HL-60 (cell line): ENCODE measurements around the gene EPB42.

Experiments used
- DNase-seq, 2 experiments: peaks; one replicate each; pipeline ENCODE4 v3.0.0-alpha.2; 2010 to 2020; ENCODE audit warnings: low read depth in 1 of 2, low spot score in 1 of 2
- H3K27ac ChIP-seq: fragments of 250-450 bp; sonication (Bioruptor Pico); replicated peaks from 2 replicates; pipeline ENCODE4 v1.5.1; 2020; ENCODE audit warnings: mild to moderate bottlenecking, moderate library complexity
- H3K27me3 ChIP-seq: fragments of 250-450 bp; sonication (Bioruptor Pico); 2 replicates; pipeline ENCODE4 v1.5.1; 2021; ENCODE audit warnings: mild to moderate bottlenecking, moderate library complexity; ENCODE audit not compliant: insufficient read depth, poor library complexity, severe bottlenecking
- H3K4me3 ChIP-seq: replicated peaks from 2 replicates; pipeline ENCODE4 v1.5.1; 2011; ENCODE audit warnings: mild to moderate bottlenecking, control low read depth, low read length; ENCODE audit not compliant: insufficient read depth
- GABPA ChIP-seq: IDR thresholded peaks from 2 replicates; pipeline ENCODE4 v1.6.1; 2012; ENCODE audit warnings: low read depth
- POLR2AphosphoS5 ChIP-seq: IDR thresholded peaks from 2 replicates; pipeline ENCODE4 v1.6.1; 2012; ENCODE audit warnings: low read depth
- SPI1 ChIP-seq: IDR thresholded peaks from 2 replicates; pipeline ENCODE4 v1.6.1; 2012; ENCODE audit warnings: low read depth, mild to moderate bottlenecking, borderline replicate concordance
- TF ChIP-seq, protein P1 (sequence below): IDR thresholded peaks from 2 replicates; pipeline ENCODE4 v1.6.1; 2012; ENCODE audit warnings: low read depth; ENCODE audit not compliant: insufficient replicate concordance
- TF ChIP-seq, protein P2 (sequence below): IDR thresholded peaks from one replicate; pipeline ENCODE4 v1.5.1; 2011; ENCODE audit warnings: low read length, control low read depth, inconsistent platforms; ENCODE audit not compliant: insufficient read depth

EPB42 gene

DNA sequence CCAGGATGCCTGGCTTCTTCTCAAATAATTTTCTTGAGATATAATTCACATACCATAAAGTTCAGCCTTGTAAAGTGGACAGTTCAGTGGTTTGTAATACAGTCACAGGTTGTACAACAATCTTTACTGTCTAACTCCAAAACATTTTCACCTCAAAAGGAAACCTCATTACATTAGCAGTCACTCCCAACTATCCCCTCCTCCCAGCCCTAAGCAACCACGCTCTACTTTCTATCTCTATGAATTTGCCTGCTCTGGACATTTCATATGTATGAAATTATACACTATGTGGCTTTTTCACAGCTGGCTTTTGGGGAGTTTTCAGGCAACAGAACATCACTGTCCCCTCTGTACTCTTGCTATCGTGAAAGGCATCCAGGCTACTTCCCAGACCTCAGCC, 28.4 kb upstream of the EPB42 start:
- H3K27me3 ChIP-seq: no peaks in the 10 kb centered on the region
- TF ChIP-seq, protein P1, sequence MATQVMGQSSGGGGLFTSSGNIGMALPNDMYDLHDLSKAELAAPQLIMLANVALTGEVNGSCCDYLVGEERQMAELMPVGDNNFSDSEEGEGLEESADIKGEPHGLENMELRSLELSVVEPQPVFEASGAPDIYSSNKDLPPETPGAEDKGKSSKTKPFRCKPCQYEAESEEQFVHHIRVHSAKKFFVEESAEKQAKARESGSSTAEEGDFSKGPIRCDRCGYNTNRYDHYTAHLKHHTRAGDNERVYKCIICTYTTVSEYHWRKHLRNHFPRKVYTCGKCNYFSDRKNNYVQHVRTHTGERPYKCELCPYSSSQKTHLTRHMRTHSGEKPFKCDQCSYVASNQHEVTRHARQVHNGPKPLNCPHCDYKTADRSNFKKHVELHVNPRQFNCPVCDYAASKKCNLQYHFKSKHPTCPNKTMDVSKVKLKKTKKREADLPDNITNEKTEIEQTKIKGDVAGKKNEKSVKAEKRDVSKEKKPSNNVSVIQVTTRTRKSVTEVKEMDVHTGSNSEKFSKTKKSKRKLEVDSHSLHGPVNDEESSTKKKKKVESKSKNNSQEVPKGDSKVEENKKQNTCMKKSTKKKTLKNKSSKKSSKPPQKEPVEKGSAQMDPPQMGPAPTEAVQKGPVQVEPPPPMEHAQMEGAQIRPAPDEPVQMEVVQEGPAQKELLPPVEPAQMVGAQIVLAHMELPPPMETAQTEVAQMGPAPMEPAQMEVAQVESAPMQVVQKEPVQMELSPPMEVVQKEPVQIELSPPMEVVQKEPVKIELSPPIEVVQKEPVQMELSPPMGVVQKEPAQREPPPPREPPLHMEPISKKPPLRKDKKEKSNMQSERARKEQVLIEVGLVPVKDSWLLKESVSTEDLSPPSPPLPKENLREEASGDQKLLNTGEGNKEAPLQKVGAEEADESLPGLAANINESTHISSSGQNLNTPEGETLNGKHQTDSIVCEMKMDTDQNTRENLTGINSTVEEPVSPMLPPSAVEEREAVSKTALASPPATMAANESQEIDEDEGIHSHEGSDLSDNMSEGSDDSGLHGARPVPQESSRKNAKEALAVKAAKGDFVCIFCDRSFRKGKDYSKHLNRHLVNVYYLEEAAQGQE: no peak
- DNase-seq: no peak
- peak overlapping the region; percentile 87 for H3K27ac ChIP-seq
- H3K4me3 ChIP-seq: no peak overlapping the region

DNA sequence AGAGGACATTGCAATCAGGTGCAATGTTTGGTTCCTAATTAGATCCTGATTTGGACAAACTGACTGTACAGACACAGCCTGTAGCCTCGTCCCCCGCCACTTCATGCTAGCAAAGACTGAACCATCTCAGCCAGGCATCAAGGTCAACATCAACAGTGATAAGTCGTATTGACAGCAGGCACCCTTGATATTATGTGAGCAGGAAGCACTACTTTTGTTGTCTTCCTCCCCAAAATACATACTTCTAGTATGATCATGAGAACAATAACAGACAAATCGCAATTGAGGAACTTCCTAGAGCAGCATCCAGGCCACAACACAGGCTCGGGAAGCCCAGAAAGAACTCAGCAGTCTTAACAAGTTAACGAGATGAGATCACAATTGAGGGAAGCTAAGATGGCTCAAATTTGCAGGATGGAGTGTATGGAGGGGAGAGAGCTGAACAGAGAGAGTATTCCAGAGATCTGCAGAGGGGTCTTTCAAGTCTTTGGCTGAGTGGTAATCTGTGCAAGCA, 25.5 kb upstream of the EPB42 start:
- Histone ChIP-seq H3K27ac (peak overlapping the region; percentile 39), H3K27me3 (no peaks in the 10 kb centered on the region), H3K4me3 (no peak overlapping the region)
- peak in 1 of 2 experiments; percentile 47 for DNase-seq
- TF ChIP-seq, protein P2, sequence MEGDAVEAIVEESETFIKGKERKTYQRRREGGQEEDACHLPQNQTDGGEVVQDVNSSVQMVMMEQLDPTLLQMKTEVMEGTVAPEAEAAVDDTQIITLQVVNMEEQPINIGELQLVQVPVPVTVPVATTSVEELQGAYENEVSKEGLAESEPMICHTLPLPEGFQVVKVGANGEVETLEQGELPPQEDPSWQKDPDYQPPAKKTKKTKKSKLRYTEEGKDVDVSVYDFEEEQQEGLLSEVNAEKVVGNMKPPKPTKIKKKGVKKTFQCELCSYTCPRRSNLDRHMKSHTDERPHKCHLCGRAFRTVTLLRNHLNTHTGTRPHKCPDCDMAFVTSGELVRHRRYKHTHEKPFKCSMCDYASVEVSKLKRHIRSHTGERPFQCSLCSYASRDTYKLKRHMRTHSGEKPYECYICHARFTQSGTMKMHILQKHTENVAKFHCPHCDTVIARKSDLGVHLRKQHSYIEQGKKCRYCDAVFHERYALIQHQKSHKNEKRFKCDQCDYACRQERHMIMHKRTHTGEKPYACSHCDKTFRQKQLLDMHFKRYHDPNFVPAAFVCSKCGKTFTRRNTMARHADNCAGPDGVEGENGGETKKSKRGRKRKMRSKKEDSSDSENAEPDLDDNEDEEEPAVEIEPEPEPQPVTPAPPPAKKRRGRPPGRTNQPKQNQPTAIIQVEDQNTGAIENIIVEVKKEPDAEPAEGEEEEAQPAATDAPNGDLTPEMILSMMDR: no peak
- TF ChIP-seq SPI1 (no peak), GABPA (no peak), POLR2AphosphoS5 (no peak)
- TF ChIP-seq, protein P1: no peak

DNA sequence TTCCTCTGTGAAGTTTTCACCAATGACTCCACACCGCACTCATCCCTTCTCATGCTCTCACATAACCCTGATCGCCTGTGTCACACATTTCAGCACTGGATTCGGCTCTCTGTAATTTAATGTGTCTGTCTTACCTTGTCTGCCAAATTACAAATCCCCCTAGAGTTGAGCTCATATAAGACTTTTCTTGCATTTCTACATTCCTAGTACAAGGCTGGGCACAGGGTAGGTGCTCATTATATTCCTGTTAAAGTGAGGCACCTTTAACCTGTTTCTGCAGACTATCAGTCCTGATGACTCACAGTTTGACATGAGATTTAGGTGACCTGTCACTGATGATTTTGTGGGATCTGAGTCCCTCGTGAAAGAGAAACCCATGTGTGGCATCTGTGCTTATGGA, 23.3 kb upstream of the EPB42 start:
- no peak overlapping the region for H3K4me3 ChIP-seq
- TF ChIP-seq, protein P2: no peak
- TF ChIP-seq POLR2AphosphoS5: no peak
- TF ChIP-seq GABPA: no peak
- TF ChIP-seq, protein P1: no peak
- TF ChIP-seq SPI1: no peak
- H3K27me3 ChIP-seq: no peaks in the 10 kb centered on the region
- DNase-seq: no peak
- H3K27ac ChIP-seq: no peak overlapping the region
